Peyer's patch (tissue), 4 donors: ENCODE data around the gene POGLUT2. TPM values are rescaled to one million over a fixed set of nuclear protein-coding genes. Genes with fewer than 3 reads are reported as not detected.

Source experiments
- DNase-seq, 3 donors: peaks; one replicate each; pipeline ENCODE4 v3.0.0-alpha.2; 2017 to 2019
- H3K27ac ChIP-seq, 4 donors: fragments of 200-600 bp; sonication (generic); one replicate each; pipeline ENCODE4 v1.5.1; 2016 to 2019
- H3K27me3 ChIP-seq, 2 donors: fragments of 200-600 bp; sonication (generic); one replicate each; pipeline ENCODE4 v1.5.1; 2019
- H3K36me3 ChIP-seq, 3 donors: fragments of 200-600 bp; sonication (generic); one replicate each; pipeline ENCODE4 v1.5.1; 2016 to 2019
- H3K4me1 ChIP-seq, 4 donors: fragments of 200-600 bp; sonication (generic); one replicate each; pipeline ENCODE4 v1.5.1; 2016 to 2019
- H3K4me3 ChIP-seq, 4 donors: fragments of 200-600 bp; sonication (generic); 1 replicate in 3 of 4; 2 replicates in 1 of 4; pipeline ENCODE4 v1.5.1; 2016 to 2019; ENCODE audit warnings: mild to moderate bottlenecking in 1 of 4
- H3K9me3 ChIP-seq, 4 donors: fragments of 200-600 bp; sonication (generic); one replicate each; pipeline ENCODE4 v1.5.1; 2016 to 2019; ENCODE audit warnings: mild to moderate bottlenecking in 1 of 4
- POLR2A ChIP-seq, 2 donors: fragments of 450-650 bp; IDR thresholded peaks; one replicate each; pipeline ENCODE4 v1.5.1; 2017; ENCODE audit warnings: antibody characterized with exemption in 2 of 2, mild to moderate bottlenecking in 2 of 2, moderate library complexity in 2 of 2
- total RNA-seq, 4 donors: library from RNA; depleted of rRNA; stranded (reverse); fragments of >200 nt; gene quantifications; one replicate each; pipeline ENCODE4 v1.1.0, GENCODE V29; 2016
- TF ChIP-seq, protein P1 (sequence below), 6 experiments: fragments of 450-650 bp in 4 of 6; fragments of 200-600 bp in 2 of 6; sonication (generic) in 1 of 6; IDR thresholded peaks; one replicate each; pipeline ENCODE4 v1.5.1; 2017 to 2019; ENCODE audit warnings: antibody characterized with exemption in 6 of 6, mild to moderate bottlenecking in 3 of 6, moderate library complexity in 1 of 6

Gene POGLUT2
- total RNA-seq, 4 donors from 2014 or later = 0.70 to 2.4 (median 1.5) TPM; not detected in 1

DNA sequence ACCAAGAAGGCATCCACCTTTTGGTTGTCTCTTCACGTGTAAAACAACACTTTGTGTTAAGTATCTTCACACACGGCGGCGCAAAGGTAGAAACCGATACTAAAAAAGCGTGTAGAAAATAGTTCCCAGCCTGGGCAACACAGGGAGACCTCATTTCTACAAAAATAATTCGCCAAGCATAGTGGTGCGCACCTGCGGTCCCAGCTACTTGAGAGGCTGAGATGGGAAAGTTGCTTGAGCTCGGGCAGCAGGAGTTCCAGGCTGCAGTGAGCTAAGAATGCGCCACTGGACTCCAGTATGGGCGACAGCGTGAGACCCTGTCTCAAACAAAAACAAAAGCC is 46.5 kb upstream of the POGLUT2 start:
- peak overlapping the region; percentile 93 to 100 (median 98) for H3K27ac ChIP-seq
- H3K9me3 ChIP-seq = no peaks in the 10 kb centered on the region
- peaks cover 0 to 11% (median 5%) of the 10 kb centered on the region in 4 donors for H3K4me1 ChIP-seq
- no peaks in the 10 kb centered on the region for H3K36me3 ChIP-seq
- H3K27me3 ChIP-seq = no peaks in the 10 kb centered on the region
- H3K4me3 ChIP-seq = peak overlapping the region; percentile 87 to 97 (median 91)
- no peak for DNase-seq
- TF ChIP-seq POLR2A (IDR thresholded peaks at IDR 0.05) = no peak

GRCh38 chr13:102839462-102839861 is 40.7 kb upstream of the POGLUT2 start:
- Histone ChIP-seq H3K27me3 (no peaks in the 10 kb centered on the region), H3K9me3 (no peaks in the 10 kb centered on the region), H3K4me1 (no peaks in the 10 kb centered on the region), H3K27ac (no peak overlapping the region), H3K4me3 (no peak overlapping the region), H3K36me3 (peaks cover 0 to 34% (median 0%) of the 10 kb centered on the region in 3 donors)
- DNase-seq = no peak
- no peak for TF ChIP-seq POLR2A (IDR thresholded peaks at IDR 0.05)
- TF ChIP-seq, protein P1, sequence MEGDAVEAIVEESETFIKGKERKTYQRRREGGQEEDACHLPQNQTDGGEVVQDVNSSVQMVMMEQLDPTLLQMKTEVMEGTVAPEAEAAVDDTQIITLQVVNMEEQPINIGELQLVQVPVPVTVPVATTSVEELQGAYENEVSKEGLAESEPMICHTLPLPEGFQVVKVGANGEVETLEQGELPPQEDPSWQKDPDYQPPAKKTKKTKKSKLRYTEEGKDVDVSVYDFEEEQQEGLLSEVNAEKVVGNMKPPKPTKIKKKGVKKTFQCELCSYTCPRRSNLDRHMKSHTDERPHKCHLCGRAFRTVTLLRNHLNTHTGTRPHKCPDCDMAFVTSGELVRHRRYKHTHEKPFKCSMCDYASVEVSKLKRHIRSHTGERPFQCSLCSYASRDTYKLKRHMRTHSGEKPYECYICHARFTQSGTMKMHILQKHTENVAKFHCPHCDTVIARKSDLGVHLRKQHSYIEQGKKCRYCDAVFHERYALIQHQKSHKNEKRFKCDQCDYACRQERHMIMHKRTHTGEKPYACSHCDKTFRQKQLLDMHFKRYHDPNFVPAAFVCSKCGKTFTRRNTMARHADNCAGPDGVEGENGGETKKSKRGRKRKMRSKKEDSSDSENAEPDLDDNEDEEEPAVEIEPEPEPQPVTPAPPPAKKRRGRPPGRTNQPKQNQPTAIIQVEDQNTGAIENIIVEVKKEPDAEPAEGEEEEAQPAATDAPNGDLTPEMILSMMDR (IDR thresholded peaks at IDR 0.05) = no peak

- H3K27me3 ChIP-seq = no peaks in the 10 kb centered on the region
- no peak overlapping the region for H3K4me3 ChIP-seq
- peaks cover 0 to 37% (median 0%) of the 10 kb centered on the region in 3 donors for H3K36me3 ChIP-seq
- no peaks in the 10 kb centered on the region for H3K4me1 ChIP-seq
- TF ChIP-seq, protein P1 (IDR thresholded peaks at IDR 0.05) = no peak
- TF ChIP-seq POLR2A (IDR thresholded peaks at IDR 0.05) = no peak
- no peak overlapping the region for H3K27ac ChIP-seq
- no peaks in the 10 kb centered on the region for H3K9me3 ChIP-seq
- no peak for DNase-seq
Observed at GRCh38 chr13:102838982-102839381, 40.2 kb upstream of the POGLUT2 start.

GRCh38 chr13:102838273-102838672 is 39.5 kb upstream of the POGLUT2 start:
- Histone ChIP-seq H3K4me1 (no peaks in the 10 kb centered on the region), H3K27me3 (no peaks in the 10 kb centered on the region), H3K27ac (no peak overlapping the region), H3K36me3 (peaks cover 0 to 37% (median 0%) of the 10 kb centered on the region in 3 donors), H3K4me3 (no peak overlapping the region), H3K9me3 (no peaks in the 10 kb centered on the region)
- no peak for DNase-seq
- TF ChIP-seq POLR2A (IDR thresholded peaks at IDR 0.05) = no peak
- TF ChIP-seq, protein P1 (IDR thresholded peaks at IDR 0.05) = no peak

DNA sequence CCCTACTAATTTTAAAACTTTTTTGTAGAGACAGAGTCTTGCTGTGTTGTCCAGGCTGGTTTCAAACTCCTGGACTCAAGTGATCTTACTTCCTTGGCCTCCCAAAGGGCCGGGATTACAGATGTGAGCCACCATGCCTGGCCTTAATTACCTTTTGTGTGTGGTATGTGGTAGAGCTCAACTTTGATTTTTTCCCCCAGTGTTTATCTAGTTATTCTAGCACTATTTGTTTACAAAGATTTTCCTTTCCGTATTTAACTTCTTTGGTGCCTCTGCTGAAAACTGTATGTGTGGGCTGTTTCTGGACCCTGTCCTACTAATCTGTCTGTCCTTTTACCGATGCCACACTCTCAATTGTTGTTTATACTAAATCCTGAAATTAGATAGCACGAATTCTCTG is 37.7 kb upstream of the POGLUT2 start:
- no peak for DNase-seq
- no peaks in the 10 kb centered on the region for H3K4me1 ChIP-seq
- no peaks in the 10 kb centered on the region for H3K9me3 ChIP-seq
- H3K27me3 ChIP-seq = no peaks in the 10 kb centered on the region
- peaks cover 0 to 39% (median 0%) of the 10 kb centered on the region in 3 donors for H3K36me3 ChIP-seq
- H3K27ac ChIP-seq = no peak overlapping the region
- TF ChIP-seq, protein P1 (IDR thresholded peaks at IDR 0.05) = no peak
- no peak for TF ChIP-seq POLR2A (IDR thresholded peaks at IDR 0.05)
- no peak overlapping the region for H3K4me3 ChIP-seq

DNA sequence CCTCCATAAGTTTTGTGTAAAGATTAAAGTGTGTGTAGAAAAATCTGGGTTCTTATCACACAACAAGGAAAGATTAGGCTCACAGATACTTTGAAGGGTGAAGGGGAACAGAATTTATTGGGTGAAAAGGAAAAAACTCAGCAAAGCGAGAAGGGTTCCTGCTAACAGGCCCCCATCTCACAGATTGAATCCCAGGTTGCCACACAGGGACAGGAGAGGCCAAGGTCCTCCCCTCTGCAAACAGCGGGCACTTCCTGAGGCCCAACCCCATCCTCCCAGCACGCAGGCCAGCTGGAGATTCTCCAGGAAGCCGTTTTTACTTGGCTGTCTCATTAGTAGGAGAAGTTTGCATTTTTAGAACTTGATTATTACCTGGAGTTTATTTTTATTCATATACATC is 31.9 kb upstream of the POGLUT2 start:
- Histone ChIP-seq H3K4me3 (no peak overlapping the region), H3K27ac (no peak overlapping the region), H3K4me1 (no peaks in the 10 kb centered on the region), H3K36me3 (peaks cover 0 to 37% (median 0%) of the 10 kb centered on the region in 3 donors), H3K9me3 (no peaks in the 10 kb centered on the region), H3K27me3 (no peaks in the 10 kb centered on the region)
- DNase-seq = peak in 2 of 3 donors; percentile 58 to 59
- TF ChIP-seq, protein P1 (IDR thresholded peaks at IDR 0.05) = no peak
- no peak for TF ChIP-seq POLR2A (IDR thresholded peaks at IDR 0.05)
